WTC11 (cell line): ENCODE results near the gene CCDC157. TPM values are rescaled to one million over a fixed set of nuclear protein-coding genes. Genes with fewer than 3 reads are reported as not detected.
A peak's percentile ranks its signal among the peaks of the same experiment; 100 is the strongest.

Source experiments
- ATAC-seq: fragments of 200-7000 bp; cut with Tn5 transposase; 2 replicates; pipeline ENCODE4 v1.10.0; 2021; ENCODE audit warnings: mild to moderate bottlenecking, moderate library complexity
- CTCF ChIA-PET: fragments of 300-600 bp; sonication (Branson Sonifier 250); formaldehyde crosslinking; loops from one replicate; lab custom pipeline; 2021; ENCODE audit warnings: antibody characterized with exemption; lab: Charles Lee
- POLR2A ChIA-PET: fragments of 350-600 bp; sonication (Branson Sonifier 250); formaldehyde crosslinking; loops from one replicate; lab custom pipeline; 2021; ENCODE audit warnings: antibody characterized with exemption; lab: Charles Lee
- DNase-seq: peaks from one replicate; pipeline ENCODE4 v3.0.0; 2021; ENCODE audit warnings: low spot score
- H3K27ac Mint-ChIP-seq: 2 replicates; pipeline ENCODE4 v1.8.0; 2021; ENCODE audit warnings: mixed read lengths
- H3K27me3 Mint-ChIP-seq: 2 replicates; pipeline ENCODE4 v1.8.0; 2021; ENCODE audit warnings: low read depth, mild to moderate bottlenecking, moderate library complexity, mixed read lengths
- H3K36me3 Mint-ChIP-seq: 2 replicates; pipeline ENCODE4 v1.8.0; 2021; ENCODE audit warnings: mixed read lengths
- H3K4me1 Mint-ChIP-seq: 2 replicates; pipeline ENCODE4 v1.8.0; 2022; ENCODE audit warnings: mixed read lengths
- H3K4me3 Mint-ChIP-seq: 2 replicates; pipeline ENCODE4 v1.8.0; 2021; ENCODE audit warnings: mild to moderate bottlenecking, moderate library complexity, mixed read lengths
- H3K9me3 Mint-ChIP-seq: 2 replicates; pipeline ENCODE4 v1.8.0; 2021; ENCODE audit warnings: mixed read lengths
- AR ChIP-seq: fragments of 250-450 bp; sonication (Bioruptor Pico); IDR thresholded peaks from 2 replicates; pipeline ENCODE4 v1.9.0; 2021; ENCODE audit warnings: mild to moderate bottlenecking
- ELF4 ChIP-seq: sonication (generic); formaldehyde crosslinking; IDR thresholded peaks from 2 replicates; pipeline ENCODE4 v1.8.1; 2022; ENCODE audit warnings: low read depth, mild to moderate bottlenecking, moderate library complexity, missing genetic modification reagents
- FOXK1 ChIP-seq: sonication (generic); formaldehyde crosslinking; IDR thresholded peaks from 2 replicates; pipeline ENCODE4 v1.8.0; 2022; ENCODE audit warnings: mild to moderate bottlenecking, moderate library complexity, missing genetic modification reagents
- GTF2I ChIP-seq: fragments of 250-450 bp; sonication (Bioruptor Pico); conservative IDR thresholded peaks from 2 replicates; pipeline ENCODE4 v1.4.0; 2021; ENCODE audit warnings: mild to moderate bottlenecking
- JAZF1 ChIP-seq: fragments of 250-450 bp; sonication (Bioruptor Pico); IDR thresholded peaks from 2 replicates; pipeline ENCODE4 v1.9.0; 2021; ENCODE audit warnings: moderate library complexity, mild to moderate bottlenecking, inconsistent platforms
- KAT7 ChIP-seq: sonication (generic); formaldehyde crosslinking; IDR thresholded peaks from 2 replicates; pipeline ENCODE4 v1.8.1; 2023; ENCODE audit warnings: missing genetic modification reagents, mild to moderate bottlenecking, borderline replicate concordance
- NFATC4 ChIP-seq: fragments of 250-450 bp; sonication (Bioruptor Pico); IDR thresholded peaks from 2 replicates; pipeline ENCODE4 v1.9.0; 2021; ENCODE audit warnings: mild to moderate bottlenecking
- NR2C2 ChIP-seq: sonication (generic); formaldehyde crosslinking; IDR thresholded peaks from 2 replicates; pipeline ENCODE4 v1.8.0; 2022; ENCODE audit warnings: mild to moderate bottlenecking, missing genetic modification reagents
- PREB ChIP-seq: sonication (generic); formaldehyde crosslinking; IDR thresholded peaks from 2 replicates; pipeline ENCODE4 v1.8.1; 2022; ENCODE audit warnings: mild to moderate bottlenecking, missing genetic modification reagents, moderate library complexity, borderline replicate concordance
- SMAD4 ChIP-seq: sonication (generic); formaldehyde crosslinking; IDR thresholded peaks from 2 replicates; pipeline ENCODE4 v1.8.0; 2022; ENCODE audit warnings: mild to moderate bottlenecking, missing genetic modification reagents
- SOX15 ChIP-seq: fragments of 250-450 bp; sonication (Bioruptor Pico); IDR thresholded peaks from 2 replicates; pipeline ENCODE4 v1.9.0; 2021; ENCODE audit warnings: mild to moderate bottlenecking
- SP1 ChIP-seq: sonication (generic); formaldehyde crosslinking; conservative IDR thresholded peaks from 2 replicates; pipeline ENCODE4 v1.8.1; 2022; ENCODE audit warnings: missing genetic modification reagents
- USF1 ChIP-seq: sonication (generic); formaldehyde crosslinking; IDR thresholded peaks from 2 replicates; pipeline ENCODE4 v1.8.0; 2022; ENCODE audit warnings: mild to moderate bottlenecking, missing genetic modification reagents
- ZNF281 ChIP-seq: sonication (generic); formaldehyde crosslinking; IDR thresholded peaks from 2 replicates; pipeline ENCODE4 v1.8.0; 2023; ENCODE audit warnings: mild to moderate bottlenecking, missing genetic modification reagents
- ZNF396 ChIP-seq: fragments of 250-450 bp; sonication (Bioruptor Pico); IDR thresholded peaks from 2 replicates; pipeline ENCODE4 v1.8.0; 2021; ENCODE audit warnings: mild to moderate bottlenecking, moderate library complexity, borderline replicate concordance
- ZNF416 ChIP-seq: fragments of 250-450 bp; sonication (Bioruptor Pico); IDR thresholded peaks from 2 replicates; pipeline ENCODE4 v1.9.0; 2021; ENCODE audit warnings: mild to moderate bottlenecking, inconsistent platforms
- total RNA-seq: library from RNA; stranded (reverse); gene quantifications from 3 replicates; pipeline ENCODE4 v1.2.3, GENCODE V29; 2021
- TF ChIP-seq, protein P1 (sequence below): sonication (generic); formaldehyde crosslinking; IDR thresholded peaks from 2 replicates; pipeline ENCODE4 v1.8.1; 2023; ENCODE audit warnings: mild to moderate bottlenecking, missing genetic modification reagents, moderate library complexity
- TF ChIP-seq, protein P2 (sequence below): sonication (generic); formaldehyde crosslinking; IDR thresholded peaks from 2 replicates; pipeline ENCODE4 v1.8.1; 2022; ENCODE audit warnings: low read depth, mild to moderate bottlenecking, moderate library complexity, missing genetic modification reagents, borderline replicate concordance
- TF ChIP-seq, protein P3 (sequence below): sonication (generic); formaldehyde crosslinking; IDR thresholded peaks from 2 replicates; pipeline ENCODE4 v1.8.1; 2023; ENCODE audit warnings: mild to moderate bottlenecking, missing genetic modification reagents, borderline replicate concordance
- TF ChIP-seq, protein P4 (sequence below): sonication (generic); formaldehyde crosslinking; IDR thresholded peaks from 2 replicates; pipeline ENCODE4 v1.8.0; 2022; ENCODE audit warnings: mild to moderate bottlenecking, missing genetic modification reagents
- TF ChIP-seq, protein P5 (sequence below): sonication (generic); formaldehyde crosslinking; IDR thresholded peaks from 2 replicates; pipeline ENCODE4 v1.8.0; 2023; ENCODE audit warnings: missing genetic modification reagents

Gene CCDC157
- total RNA-seq, 1 experiment from 2014 or later = 6.5 TPM

- Mint-ChIP-seq H3K9me3 (no peaks in the 10 kb centered on the region), H3K4me1 (peaks cover 36% of the 10 kb centered on the region), H3K36me3 (peaks cover 26% of the 10 kb centered on the region), H3K27ac (peak within 1 kb of the TSS; percentile 99), H3K4me3 (peak within 1 kb of the TSS; percentile 83), H3K27me3 (no peaks in the 10 kb centered on the region; the same call in 1 of the 2 replicates)
- ATAC-seq = peak; percentile 3
- ChIA-PET CTCF (interaction anchor here (0.5 to 6.3 kb wide), 33 partner anchors 8 to 210 kb away, joined by 3 to 149 read pairs (median 5); partner anchors contain the start of genes CASTOR1, GAL3ST1, RNF215 and SEC14L2), POLR2A (interaction anchor here (0.5 to 3.2 kb wide), 6 partner anchors 8 to 162 kb away, joined by 3 to 35 read pairs (median 4); partner anchors contain the start of genes CCDC157, RNF215, SEC14L2 and SF3A1)
- DNase-seq = peak; percentile 83
- TF ChIP-seq ZNF416 (CRISPR knock-in tag) (no peak), USF1 (0 out of 2 replicates have a peak, but pooled peaks have one; percentile 31), SP1 (no peak), NFATC4 (no peak), JAZF1 (CRISPR knock-in tag) (no peak), FOXK1 (CRISPR knock-in tag) (no peak; the same call in none of the 2 replicates), SMAD4 (CRISPR knock-in tag) (no peak), KAT7 (CRISPR knock-in tag) (no peak; the same call in 1 of the 2 replicates), NR2C2 (CRISPR knock-in tag) (no peak), ELF4 (CRISPR knock-in tag) (no peak), SOX15 (CRISPR knock-in tag) (no peak), ZNF396 (CRISPR knock-in tag) (no peak), PREB (CRISPR knock-in tag) (no peak), GTF2I (CRISPR knock-in tag) (0 out of 2 replicates have a peak, but pooled peaks have one; percentile 32), AR (no peak), ZNF281 (CRISPR knock-in tag) (no peak)
- TF ChIP-seq, protein P1, sequence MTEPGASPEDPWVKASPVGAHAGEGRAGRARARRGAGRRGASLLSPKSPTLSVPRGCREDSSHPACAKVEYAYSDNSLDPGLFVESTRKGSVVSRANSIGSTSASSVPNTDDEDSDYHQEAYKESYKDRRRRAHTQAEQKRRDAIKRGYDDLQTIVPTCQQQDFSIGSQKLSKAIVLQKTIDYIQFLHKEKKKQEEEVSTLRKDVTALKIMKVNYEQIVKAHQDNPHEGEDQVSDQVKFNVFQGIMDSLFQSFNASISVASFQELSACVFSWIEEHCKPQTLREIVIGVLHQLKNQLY (CRISPR knock-in tag) = no peak
- TF ChIP-seq, protein P2, sequence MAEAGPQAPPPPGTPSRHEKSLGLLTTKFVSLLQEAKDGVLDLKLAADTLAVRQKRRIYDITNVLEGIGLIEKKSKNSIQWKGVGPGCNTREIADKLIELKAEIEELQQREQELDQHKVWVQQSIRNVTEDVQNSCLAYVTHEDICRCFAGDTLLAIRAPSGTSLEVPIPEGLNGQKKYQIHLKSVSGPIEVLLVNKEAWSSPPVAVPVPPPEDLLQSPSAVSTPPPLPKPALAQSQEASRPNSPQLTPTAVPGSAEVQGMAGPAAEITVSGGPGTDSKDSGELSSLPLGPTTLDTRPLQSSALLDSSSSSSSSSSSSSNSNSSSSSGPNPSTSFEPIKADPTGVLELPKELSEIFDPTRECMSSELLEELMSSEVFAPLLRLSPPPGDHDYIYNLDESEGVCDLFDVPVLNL (CRISPR knock-in tag) = no peak
- TF ChIP-seq, protein P3, sequence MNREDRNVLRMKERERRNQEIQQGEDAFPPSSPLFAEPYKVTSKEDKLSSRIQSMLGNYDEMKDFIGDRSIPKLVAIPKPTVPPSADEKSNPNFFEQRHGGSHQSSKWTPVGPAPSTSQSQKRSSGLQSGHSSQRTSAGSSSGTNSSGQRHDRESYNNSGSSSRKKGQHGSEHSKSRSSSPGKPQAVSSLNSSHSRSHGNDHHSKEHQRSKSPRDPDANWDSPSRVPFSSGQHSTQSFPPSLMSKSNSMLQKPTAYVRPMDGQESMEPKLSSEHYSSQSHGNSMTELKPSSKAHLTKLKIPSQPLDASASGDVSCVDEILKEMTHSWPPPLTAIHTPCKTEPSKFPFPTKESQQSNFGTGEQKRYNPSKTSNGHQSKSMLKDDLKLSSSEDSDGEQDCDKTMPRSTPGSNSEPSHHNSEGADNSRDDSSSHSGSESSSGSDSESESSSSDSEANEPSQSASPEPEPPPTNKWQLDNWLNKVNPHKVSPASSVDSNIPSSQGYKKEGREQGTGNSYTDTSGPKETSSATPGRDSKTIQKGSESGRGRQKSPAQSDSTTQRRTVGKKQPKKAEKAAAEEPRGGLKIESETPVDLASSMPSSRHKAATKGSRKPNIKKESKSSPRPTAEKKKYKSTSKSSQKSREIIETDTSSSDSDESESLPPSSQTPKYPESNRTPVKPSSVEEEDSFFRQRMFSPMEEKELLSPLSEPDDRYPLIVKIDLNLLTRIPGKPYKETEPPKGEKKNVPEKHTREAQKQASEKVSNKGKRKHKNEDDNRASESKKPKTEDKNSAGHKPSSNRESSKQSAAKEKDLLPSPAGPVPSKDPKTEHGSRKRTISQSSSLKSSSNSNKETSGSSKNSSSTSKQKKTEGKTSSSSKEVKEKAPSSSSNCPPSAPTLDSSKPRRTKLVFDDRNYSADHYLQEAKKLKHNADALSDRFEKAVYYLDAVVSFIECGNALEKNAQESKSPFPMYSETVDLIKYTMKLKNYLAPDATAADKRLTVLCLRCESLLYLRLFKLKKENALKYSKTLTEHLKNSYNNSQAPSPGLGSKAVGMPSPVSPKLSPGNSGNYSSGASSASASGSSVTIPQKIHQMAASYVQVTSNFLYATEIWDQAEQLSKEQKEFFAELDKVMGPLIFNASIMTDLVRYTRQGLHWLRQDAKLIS (CRISPR knock-in tag) = no peak
- TF ChIP-seq, protein P4, sequence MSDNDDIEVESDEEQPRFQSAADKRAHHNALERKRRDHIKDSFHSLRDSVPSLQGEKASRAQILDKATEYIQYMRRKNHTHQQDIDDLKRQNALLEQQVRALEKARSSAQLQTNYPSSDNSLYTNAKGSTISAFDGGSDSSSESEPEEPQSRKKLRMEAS (CRISPR knock-in tag) = peak; percentile 31; the same call in 1 of the 2 replicates
- TF ChIP-seq, protein P5, sequence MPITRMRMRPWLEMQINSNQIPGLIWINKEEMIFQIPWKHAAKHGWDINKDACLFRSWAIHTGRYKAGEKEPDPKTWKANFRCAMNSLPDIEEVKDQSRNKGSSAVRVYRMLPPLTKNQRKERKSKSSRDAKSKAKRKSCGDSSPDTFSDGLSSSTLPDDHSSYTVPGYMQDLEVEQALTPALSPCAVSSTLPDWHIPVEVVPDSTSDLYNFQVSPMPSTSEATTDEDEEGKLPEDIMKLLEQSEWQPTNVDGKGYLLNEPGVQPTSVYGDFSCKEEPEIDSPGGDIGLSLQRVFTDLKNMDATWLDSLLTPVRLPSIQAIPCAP (CRISPR knock-in tag) = no peak
These were observed 69.0 kb downstream of the CCDC157 start, which contains the start of gene MTFP1 for GRCh38 chr22:30425616-30426387. Gene MTFP1, plus strand, starts transcription at chr22:30425768. Its CDS starts 112 bp downstream, at chr22:30425880.
